ENCODE measurements around the gene TRIM26. TPM values are rescaled to one million over a fixed set of nuclear protein-coding genes. Genes with fewer than 3 reads are reported as not detected.

The TRIM26 gene
- total and polyA plus RNA-seq, 2 of the 13 experiments (the other 11 are each of a cell fraction or from before 2014, with no cell fraction given): 27.1 to 38.7 TPM

DNA sequence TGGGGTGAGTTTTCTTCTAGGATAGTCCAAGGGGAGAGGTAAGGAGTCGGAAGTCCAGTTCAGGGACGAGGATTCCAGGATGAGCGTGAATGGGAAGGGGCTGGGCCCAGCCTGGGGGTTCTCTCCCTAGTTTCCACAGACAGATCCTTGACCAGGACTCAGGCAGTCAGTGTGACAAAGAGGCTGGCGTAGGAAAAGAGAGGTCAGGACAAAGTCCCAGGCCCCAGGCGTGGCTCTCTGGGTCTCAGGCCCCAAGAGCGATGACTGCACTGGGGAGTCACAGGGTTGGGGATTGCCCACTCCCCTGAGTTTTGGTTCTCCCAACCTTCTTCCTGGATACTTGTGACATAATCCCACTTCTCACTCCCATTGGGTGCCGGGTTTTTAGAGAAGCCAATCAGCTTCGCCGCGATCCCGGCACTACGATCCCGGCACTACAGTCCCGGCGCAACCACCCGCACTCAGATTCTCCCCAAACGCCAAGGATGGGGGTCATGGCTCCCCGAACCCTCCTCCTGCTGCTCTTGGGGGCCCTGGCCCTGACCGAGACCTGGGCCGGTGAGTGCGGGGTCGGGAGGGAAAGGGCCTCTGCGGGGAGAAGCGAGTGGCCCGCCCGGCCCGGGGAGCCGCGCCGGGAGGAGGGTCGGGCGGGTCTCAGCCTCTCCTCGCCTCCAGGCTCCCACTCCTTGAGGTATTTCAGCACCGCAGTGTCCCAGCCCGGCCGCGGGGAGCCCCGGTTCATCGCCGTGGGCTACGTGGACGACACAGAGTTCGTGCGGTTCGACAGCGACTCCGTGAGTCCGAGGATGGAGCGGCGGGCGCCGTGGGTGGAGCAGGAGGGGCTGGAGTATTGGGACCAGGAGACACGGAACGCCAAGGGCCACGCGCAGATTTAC, 46.2 kb upstream of the TRIM26 start (continued):
- no peak for TF ChIP-seq PLRG1 (conservative IDR thresholded peaks at IDR 0.05)
- peak; percentile 36; the same call in 1 of the 2 replicates for TF ChIP-seq RXRA (CRISPR knock-in tag; IDR thresholded peaks at IDR 0.05)
- TF ChIP-seq ZBTB42 (CRISPR knock-in tag; IDR thresholded peaks at IDR 0.05): no peak
- TF ChIP-seq THAP11 (CRISPR knock-in tag; IDR thresholded peaks at IDR 0.05): peak; percentile 25
- no peak for TF ChIP-seq ZNF234 (CRISPR knock-in tag; conservative IDR thresholded peaks at IDR 0.05)
- peak; percentile 77; the same call in 1 of the 2 replicates for TF ChIP-seq ZNF510 (CRISPR knock-in tag; IDR thresholded peaks at IDR 0.05; ENCODE audit: low read depth)
- TF ChIP-seq ZNF33B (CRISPR knock-in tag; IDR thresholded peaks at IDR 0.05): peak; percentile 74; the same call in 1 of the 2 replicates
- TF ChIP-seq RXRB (CRISPR knock-in tag; IDR thresholded peaks at IDR 0.05; ENCODE audit: borderline replicate concordance): no peak
- TF ChIP-seq ZNF883 (CRISPR knock-in tag; IDR thresholded peaks at IDR 0.05; ENCODE audit: not compliant biosample characterization): peak; percentile 43
- TF ChIP-seq CCAR2 (optimal IDR thresholded peaks at IDR 0.05; ENCODE audit: low read depth, low read length): no peak
- TF ChIP-seq RNF2 (conservative IDR thresholded peaks at IDR 0.05; ENCODE audit: low read depth): peak; percentile 61; the same call in 1 of the 2 replicates
- TF ChIP-seq, protein P1, sequence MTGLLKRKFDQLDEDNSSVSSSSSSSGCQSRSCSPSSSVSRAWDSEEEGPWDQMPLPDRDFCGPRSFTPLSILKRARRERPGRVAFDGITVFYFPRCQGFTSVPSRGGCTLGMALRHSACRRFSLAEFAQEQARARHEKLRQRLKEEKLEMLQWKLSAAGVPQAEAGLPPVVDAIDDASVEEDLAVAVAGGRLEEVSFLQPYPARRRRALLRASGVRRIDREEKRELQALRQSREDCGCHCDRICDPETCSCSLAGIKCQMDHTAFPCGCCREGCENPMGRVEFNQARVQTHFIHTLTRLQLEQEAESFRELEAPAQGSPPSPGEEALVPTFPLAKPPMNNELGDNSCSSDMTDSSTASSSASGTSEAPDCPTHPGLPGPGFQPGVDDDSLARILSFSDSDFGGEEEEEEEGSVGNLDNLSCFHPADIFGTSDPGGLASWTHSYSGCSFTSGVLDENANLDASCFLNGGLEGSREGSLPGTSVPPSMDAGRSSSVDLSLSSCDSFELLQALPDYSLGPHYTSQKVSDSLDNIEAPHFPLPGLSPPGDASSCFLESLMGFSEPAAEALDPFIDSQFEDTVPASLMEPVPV (CRISPR knock-in tag; IDR thresholded peaks at IDR 0.05): peak; percentile 58; the same call in 1 of the 2 replicates
- peak; percentile 13; the same call in 1 of the 2 replicates for TF ChIP-seq ZNF614 (CRISPR knock-in tag; IDR thresholded peaks at IDR 0.05; ENCODE audit: borderline replicate concordance)
- no peak for TF ChIP-seq PPARG (CRISPR knock-in tag; conservative IDR thresholded peaks at IDR 0.05)
- TF ChIP-seq, protein P2, sequence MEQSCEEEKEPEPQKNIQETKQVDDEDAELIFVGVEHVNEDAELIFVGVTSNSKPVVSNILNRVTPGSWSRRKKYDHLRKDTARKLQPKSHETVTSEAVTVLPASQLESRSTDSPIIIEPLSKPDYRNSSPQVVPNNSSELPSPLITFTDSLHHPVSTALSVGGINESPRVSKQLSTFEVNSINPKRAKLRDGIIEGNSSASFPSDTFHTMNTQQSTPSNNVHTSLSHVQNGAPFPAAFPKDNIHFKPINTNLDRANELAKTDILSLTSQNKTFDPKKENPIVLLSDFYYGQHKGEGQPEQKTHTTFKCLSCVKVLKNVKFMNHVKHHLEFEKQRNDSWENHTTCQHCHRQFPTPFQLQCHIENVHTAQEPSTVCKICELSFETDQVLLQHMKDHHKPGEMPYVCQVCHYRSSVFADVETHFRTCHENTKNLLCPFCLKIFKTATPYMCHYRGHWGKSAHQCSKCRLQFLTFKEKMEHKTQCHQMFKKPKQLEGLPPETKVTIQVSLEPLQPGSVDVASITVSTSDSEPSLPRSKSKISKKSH (CRISPR knock-in tag; IDR thresholded peaks at IDR 0.05; ENCODE audit: borderline replicate concordance): peak; percentile 55; the same call in 1 of the 2 replicates
- TF ChIP-seq ZNF782 (CRISPR knock-in tag; IDR thresholded peaks at IDR 0.05; ENCODE audit: borderline replicate concordance): peak; percentile 31; the same call in 1 of the 2 replicates
- TF ChIP-seq ZNF557 (CRISPR knock-in tag; IDR thresholded peaks at IDR 0.05): no peak
- no peak for TF ChIP-seq SNAI1 (CRISPR knock-in tag; IDR thresholded peaks at IDR 0.05; ENCODE audit: borderline replicate concordance)
- TF ChIP-seq, protein P3, sequence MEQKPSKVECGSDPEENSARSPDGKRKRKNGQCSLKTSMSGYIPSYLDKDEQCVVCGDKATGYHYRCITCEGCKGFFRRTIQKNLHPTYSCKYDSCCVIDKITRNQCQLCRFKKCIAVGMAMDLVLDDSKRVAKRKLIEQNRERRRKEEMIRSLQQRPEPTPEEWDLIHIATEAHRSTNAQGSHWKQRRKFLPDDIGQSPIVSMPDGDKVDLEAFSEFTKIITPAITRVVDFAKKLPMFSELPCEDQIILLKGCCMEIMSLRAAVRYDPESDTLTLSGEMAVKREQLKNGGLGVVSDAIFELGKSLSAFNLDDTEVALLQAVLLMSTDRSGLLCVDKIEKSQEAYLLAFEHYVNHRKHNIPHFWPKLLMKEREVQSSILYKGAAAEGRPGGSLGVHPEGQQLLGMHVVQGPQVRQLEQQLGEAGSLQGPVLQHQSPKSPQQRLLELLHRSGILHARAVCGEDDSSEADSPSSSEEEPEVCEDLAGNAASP (CRISPR knock-in tag; IDR thresholded peaks at IDR 0.05; ENCODE audit: borderline replicate concordance): peak; percentile 41; the same call in 1 of the 2 replicates
- 0 out of 2 replicates have a peak, but pooled peaks have one; percentile 56 for TF ChIP-seq ZSCAN20 (CRISPR knock-in tag; IDR thresholded peaks at IDR 0.05; ENCODE audit: borderline replicate concordance)
